Globus pallidus (tissue), 1 donor: ENCODE data around the gene PROB1.
A peak's percentile ranks its signal among the peaks of the same experiment; 100 is the strongest.
"Not testable (repeated sequence)": the region's sequence is repeated elsewhere in the genome, so short reads cannot be mapped to it uniquely, and the experiment has no call there.

Experiments
- DNase-seq: peaks from one replicate; pipeline ENCODE4 v3.0.0-alpha.2; 2015; ENCODE audit warnings: low spot score

Gene PROB1

DNA sequence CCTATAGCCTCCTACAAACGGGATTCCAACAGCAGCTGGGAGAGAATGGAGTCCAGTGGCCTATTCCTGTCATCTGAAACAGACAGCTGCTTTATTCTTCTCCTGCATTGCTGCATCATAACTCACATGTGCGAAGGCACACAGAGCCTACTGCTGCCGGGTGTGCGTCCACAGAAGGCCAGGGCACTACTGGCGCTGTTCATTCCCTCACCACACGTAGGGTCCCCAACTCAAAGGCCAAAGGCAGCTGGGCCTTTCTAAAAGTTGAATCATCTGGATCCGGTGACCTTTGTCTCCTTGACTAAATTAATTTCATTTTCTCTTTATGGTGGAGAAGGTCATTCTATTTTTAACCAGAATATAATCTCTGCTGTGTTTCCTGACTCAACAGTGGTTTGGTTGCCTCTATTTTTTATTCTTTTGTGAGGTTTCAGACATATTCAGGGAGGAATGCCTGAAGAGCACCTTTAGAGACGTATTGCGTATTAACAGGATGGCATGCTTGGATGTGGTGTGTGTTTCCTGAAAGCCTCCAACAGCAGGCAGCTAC is 19.8 kb upstream of the PROB1 start:
- peak; percentile 74 for DNase-seq

DNA sequence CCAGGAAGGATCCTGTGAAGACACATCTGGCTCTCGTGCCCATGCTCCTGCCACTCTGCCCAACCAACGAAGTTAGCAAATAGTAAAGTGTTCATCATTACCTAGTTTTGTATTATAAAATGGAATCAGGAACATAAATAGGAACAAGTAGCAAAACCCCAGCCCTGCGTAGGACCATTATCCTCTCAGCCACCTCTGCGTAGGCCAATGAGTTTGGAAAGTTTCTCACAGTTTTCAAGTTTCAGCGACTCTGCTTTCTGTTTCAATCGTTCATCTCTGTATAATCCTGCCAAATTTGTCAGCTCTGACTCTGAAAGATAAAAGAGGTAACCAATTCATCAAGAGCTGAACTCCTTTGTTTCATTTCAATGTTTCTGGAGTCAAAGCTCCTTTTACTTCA is 19.1 kb upstream of the PROB1 start:
- no peak for DNase-seq

DNA sequence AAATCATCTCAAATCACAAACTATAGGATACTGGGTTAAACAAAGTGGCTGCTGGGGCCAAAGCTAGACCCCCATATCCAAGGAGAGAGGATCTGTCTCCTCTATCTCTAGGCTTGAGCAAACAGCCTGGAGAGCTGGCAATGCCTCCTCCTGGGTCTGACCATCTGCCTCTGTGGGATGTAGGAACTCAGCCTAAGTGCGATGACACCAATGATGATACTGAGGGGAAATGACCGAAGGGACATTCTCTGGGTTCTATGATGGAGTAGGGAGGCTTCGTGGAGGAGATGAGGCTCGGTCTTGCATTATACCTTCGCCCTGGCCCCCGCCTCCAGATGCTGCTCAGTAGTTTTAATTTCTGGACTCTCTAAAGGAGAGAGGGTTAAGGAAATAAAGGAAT is 18.2 kb upstream of the PROB1 start:
- no peak for DNase-seq

DNA sequence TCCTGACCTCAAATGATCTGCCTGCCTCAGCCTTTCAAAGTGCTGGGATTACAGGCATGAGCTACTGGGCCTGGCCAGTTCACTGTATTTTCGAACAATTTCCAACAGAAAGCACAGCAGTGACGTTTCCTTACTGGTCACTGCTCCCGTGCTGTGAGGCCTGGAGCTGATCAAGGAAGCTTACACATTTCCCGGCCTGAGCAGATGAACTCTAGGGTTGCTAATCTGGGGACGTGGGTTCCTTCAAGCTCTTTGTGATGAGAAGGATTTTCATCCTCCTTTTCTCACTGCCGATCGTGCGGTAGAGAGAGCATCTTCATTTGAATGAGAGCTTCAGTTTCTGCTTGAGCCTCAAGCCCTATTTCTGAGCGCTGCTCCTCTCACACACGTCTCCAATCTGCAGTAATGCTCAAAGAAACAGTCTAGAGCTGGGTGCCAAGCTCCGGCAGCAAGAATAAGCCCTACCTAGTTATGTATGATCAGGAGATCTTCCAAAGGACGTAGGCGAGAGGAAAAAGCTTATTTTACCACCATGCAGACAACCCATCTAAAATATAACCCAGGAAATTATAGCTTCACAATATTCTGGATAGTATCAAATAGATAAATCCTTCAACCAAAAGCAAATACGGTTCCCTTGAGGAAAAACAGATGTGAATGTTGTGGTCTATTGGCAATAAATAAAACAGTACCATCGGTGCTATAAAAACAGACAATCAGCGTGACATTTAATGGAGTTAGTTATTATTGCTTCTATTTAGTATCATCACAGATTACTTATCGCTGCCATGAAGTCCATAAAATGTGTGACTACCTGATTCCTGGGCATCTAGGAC is 16.3 kb upstream of the PROB1 start:
- no peak for DNase-seq

DNA sequence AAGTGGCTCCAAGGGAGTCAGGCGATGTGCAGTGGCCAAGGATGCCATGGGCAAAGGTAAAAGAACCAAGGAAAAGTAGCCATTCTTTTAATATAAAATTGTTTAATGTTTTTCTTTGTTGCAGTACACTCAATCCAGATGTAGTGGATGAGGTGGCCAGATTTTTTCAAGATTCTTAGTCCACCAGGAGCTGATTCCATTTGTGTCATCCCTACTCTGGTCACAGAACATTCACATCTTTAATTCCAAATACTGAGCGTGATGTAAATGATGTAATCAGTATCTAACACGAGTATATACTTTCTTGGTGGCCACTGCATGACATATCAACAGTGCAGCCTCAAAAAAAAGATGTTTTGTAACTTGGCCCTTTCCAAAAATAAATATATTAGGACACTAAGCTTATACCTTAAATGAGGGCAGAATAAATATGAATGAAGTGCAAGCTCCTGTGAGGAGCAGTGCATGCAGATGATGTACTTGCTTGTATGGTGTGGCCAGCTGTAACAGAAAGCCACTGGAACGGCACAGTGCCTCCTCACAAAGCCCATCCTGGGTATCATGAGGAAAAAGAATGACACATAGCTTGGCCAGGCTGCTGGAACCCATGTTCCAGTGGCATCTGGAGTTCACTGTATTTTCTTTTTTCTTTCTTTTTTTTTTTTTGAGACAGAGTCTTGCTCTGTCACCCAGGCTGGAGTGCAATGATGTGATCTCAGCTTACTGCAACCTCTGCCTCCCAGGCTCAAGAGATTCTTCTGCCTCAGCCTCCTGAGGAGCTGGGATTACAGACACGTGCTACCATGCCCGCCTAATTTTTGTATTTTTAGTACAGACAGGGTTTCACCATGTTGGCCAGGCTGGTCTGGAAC is 15.5 kb upstream of the PROB1 start:
- no peak for DNase-seq

DNA sequence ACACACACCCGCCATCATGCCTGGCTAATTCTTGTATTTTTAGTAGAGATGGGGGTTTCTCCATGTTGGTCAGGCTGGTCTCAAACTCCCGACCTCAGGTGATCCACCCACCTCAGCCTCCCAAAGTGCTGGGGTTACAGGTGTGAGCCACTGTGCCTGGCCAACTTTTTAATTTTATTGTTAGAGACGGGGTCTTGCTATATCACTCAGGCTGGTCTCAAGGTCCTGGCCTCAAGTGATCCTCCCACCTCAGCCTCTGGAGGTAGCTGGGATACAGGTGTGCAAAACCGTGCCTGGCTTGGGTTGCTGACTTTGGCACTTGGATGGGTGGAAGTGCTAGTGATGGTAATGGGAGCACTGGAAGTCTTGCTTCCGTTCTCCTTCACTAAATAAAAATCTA is 14.2 kb upstream of the PROB1 start:
- not testable (repeated sequence) for DNase-seq

DNA sequence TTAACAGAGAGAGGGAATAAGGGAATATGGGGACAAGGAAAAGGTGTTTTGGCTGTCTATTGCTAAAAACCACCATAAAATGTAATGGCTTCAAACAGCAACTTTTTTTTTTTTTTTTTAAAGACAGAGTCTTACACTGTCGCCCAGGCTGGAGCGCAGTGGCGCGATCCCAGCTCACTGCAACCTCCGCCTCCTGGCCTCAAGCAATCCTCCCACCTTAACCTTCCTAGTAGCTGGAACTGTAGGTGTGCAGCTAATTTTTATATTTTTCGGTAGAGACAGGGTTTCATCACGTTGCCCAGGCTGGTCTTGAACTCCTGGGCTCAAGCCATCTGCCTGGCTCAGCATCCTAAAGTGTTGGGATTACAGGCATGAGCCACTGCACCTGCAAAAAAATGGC is 13.3 kb upstream of the PROB1 start:
- no peak for DNase-seq

DNA sequence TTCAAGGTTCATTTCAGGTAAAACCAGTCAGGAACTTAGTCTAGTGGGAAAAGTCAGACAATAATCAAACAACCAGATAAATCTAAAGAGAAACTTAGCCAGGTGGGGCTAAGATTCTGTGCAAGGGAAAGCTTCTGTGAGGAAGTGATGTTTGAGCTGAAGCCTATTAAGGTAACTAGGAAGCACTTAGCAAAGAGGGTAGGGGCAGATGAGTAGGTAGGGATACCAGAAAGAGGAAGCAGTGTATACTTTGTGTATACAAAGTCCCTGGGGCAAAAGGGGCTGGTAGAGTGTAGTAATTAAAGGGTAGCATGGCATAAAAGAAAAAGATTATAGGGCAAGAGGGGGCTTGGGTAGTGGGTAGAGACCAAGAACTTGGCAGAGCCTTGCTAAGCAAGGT is 12.6 kb upstream of the PROB1 start:
- no peak for DNase-seq

DNA sequence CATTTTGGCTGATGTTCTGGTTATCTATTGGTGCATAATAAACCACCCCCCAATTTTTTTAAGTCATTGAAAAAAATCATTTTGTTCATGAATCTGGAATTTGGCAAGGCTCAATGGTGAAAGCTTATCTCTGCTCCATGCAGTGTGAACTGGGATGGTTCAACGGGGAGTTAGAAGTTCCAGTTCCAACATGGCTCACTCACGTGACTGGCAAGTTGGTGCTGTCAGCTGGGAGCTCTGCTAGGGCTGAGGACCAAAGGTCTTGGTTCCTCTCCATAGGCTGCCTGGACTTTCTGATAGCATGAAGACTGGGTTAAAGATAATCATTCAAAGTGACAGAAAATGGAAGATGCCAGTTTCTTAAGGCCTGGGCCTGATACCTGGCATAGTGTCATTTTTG is 12.1 kb upstream of the PROB1 start:
- DNase-seq: no peak

DNA sequence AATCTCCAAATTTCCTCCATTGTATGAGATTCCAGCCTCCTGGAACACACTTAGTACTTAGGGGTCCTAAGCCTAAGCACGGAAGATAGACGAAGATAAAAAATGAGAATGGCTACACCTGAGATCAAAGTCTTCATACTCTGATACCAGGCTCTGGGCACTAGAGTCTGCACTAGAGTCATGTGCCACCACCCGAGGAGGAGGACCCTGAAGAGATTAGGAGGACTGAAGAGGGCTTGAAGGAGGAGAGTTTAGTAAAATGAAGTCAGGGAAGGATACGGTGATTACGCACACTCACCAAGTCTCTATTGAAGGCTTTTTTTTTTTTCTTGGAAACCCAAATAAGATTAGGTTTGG is 9.6 kb upstream of the PROB1 start:
- DNase-seq: no peak

DNA sequence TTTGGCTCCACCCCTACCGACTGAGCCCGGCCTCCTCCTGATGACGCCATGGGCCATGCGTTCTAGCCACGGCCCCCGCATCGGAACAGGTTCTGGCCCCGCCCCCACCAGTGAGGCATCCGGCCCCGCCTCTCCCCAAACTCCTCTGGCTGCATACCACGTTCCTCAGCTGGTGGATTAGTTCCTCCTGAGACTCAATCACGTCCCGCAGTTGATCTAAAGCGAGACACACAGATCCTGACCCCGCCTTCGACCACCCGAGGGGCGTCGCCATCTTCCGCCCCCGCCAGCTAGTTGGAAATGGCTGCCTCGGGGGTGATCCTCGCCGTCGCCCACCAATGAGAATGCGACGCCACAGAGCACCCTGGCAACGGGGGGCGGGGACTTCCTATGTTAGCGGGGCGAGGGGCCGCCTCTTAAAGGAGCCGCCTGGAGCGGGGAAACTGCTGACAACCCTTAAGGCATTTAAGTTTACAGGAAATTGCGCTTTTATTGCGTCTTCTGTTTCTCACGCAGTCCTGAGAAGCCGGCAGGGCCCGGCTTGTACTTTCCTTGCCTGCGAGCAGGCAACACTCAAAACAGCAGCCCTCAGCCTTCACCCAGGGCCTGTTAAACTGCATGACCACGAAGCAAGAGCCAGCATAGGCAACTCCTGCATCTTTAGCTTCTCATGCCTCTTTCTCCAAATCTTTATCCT is 9.0 kb upstream of the PROB1 start, which contains the start of gene SPATA24:
SPATA24 (minus strand) TSS at position 303 of the 697 bp plus-strand sequence; CDS start at position 274, 29 bp downstream.
- peak; percentile 98 for DNase-seq

DNA sequence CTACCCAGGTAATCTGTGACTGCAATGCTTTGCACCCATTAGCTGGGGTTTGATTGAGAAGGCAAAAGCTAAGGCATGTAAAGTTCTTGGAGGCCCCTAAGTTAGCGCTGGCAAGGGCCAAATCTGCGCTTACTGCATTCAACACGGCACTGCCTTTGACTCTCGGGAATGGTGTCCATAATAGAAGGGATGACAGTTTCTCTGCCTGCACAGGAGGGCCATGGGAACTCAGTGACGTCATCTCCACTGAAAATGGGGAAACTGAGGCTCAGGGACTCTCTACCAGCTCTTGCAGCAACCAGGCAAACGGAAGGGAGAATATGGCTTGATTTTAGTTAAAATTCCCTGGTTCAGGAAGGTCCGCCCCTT is 8.5 kb upstream of the PROB1 start:
- DNase-seq: no peak

DNA sequence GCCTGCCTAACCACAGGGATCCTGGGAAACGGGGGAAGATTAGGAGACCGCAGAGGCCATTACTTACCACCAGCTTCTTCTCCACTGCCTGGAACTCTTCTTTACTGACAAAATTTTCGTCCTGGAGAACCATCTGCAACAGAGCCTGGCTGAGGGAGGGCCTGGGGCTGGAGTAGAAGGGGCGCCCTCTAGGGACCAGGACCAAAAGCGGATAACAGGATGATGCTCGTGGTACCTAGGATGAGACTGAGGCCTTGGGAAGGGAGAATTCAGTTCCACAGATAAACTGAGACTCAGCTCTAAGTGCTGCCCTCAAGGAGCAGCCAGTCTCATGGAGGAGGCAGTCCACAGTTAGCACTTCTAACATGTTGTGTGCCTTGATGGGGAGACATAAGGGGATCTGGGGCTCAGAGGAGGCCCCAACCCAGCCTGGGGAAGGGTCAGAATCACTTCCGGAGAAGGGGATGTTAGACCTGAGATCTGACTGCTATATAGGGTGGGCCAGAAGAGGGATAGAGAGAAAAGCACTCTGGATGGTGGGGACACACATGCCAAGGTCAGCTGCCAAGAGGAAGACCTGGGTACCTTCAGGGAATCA is 7.8 kb upstream of the PROB1 start:
- no peak for DNase-seq

DNA sequence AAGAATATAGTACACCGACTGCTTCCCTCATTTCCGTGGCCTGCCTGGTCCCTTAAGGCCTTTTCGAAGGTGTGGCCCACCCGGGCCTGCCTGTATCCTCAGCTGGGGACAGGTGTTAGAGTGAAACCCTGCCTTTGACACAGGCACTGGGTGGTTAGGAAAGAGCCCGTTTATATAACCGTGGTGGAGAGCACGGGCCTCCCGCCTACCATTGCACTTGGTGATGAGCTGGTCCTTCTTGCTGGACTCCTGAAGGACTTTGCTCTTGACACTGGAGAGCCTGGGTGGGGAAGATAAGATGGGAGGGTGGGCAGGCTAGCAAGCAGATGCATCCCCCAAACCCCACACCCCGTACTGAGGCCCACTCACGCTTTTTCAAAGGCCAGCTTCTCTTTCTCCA is 6.6 kb upstream of the PROB1 start:
- DNase-seq: no peak

DNA sequence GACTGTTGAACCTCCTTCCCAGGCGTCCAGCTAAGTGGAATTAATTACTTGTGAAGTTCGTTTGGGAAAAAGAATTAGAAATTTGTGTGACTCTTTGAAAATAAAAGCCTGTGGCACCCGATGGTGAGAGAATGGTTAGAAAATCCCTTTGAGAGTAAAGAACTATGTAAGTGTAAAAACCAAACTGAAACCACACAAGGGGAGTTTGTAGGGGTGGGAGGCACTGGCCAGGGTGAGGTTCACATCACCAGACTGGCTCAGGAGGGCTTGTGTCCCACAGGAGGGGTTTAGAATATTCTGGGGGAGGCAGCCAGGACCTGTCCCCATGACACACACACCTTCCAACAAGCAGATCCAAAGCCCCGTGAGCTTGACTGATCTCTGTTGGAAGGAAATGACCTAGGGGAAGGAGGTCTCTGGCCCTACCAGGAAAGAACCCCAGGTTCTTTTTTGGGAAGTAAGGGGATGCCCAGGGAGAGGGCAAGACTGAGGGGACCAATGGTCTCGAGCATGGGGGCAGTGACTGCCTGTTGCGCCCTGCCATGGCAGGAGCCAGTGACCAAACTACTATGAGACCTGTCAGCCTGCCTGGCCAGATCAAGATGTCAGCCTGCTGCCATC is 4.7 kb upstream of the PROB1 start:
- DNase-seq: no peak

DNA sequence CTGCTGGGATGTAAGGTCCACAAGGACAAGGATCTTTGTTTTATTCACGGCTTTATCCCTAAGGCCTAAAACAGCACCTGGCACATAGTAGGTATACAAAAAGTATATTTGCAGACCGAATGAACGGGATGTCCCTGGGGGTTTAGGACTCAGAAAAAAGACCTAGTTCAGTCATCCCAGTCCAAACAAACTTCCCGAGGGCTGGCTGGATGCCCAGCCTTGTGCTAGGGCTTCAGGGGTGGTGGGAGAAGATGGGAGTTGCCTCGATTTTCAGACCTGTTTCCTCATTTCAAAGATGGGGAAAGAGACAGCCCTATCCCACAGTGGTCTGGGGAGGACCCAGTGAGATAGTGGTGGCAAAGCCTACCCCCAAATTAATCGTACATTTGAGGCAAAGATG is 3.0 kb upstream of the PROB1 start:
- no peak for DNase-seq

DNA sequence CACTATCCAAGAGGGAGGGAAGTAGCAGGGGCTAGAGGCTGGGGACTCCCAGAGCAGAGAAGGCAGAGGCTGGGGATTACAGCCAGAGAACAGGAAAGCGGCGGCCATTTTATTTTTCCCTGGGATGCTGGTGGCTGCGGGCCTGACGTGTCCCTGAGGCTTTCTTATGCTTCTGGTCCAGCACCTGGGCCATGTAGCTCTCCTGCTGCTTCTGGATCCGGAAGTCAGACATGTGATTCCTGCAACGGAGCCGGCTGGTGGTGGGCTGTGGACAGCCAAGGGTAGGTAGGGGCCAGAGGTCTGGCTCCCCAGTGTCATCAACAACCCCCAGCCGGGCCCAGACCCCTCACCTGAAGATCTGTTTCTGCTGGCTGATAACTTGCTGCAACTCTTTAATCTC is 1.8 kb upstream of the PROB1 start:
- no peak for DNase-seq

DNA sequence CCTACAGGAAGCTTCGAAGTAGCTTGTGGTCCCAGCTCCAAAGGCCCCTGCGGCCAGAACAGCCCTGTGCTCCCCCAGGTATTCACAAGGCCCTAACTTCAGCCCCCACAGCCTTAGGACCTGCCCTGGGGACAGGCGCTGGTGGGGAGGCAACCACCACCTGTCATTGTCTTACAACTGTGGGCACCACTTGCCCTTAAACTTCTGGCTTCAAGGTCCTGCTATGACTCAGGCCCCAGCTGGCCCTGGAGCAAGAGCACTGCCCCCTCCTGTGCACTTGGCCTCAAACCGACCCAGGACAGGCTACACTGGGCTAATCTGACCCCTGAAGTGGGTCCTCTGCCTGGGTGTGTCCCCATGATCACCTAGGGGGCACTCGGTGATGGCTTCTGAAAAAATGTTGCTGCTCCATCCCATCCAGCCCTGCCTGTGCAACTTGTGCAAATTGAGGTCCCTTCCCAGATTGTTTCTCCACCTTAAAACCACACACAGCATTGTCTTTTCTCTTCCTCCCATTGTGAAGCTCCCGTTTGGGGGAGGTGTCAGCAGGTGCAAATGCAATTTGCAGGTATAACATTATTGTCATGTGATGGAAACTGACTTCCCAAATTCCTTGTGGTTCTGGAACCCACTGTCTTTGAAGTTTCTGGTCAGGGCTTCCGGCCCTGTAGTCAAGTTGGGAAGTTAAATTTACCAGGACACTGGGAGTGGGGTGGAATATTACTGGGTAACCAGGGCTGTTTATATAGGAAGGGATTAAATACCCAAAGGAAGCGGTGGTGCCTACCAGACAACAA is 1.1 kb upstream of the PROB1 start:
- DNase-seq: no peak

DNA sequence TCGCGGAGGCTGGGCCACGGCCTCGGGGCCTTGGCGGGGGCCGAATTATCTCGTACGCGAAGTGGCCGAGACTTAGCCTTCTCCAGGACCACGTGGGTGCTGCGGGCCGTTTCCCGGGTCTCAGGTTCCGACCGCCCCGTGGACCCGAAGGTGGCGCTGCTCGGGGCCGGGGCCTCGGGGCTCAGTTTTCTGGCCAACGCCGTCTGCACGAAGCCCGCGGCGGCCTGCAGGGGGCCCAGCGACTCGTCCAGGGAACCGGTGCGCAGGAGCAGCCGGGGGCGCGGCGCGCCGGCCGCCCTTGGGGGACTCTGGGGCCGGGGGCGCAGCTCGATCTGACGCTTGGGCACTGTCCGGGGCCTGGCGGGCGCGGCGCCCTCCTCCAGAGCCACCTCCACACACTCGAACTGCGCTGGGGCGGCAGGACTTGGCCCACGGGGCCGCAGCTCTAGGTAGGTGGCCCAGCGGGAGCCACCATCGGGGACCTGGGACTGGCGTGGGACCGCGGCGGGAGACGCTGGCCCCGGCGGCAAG is 716 bp downstream of the PROB1 start:
- no peak for DNase-seq

DNA sequence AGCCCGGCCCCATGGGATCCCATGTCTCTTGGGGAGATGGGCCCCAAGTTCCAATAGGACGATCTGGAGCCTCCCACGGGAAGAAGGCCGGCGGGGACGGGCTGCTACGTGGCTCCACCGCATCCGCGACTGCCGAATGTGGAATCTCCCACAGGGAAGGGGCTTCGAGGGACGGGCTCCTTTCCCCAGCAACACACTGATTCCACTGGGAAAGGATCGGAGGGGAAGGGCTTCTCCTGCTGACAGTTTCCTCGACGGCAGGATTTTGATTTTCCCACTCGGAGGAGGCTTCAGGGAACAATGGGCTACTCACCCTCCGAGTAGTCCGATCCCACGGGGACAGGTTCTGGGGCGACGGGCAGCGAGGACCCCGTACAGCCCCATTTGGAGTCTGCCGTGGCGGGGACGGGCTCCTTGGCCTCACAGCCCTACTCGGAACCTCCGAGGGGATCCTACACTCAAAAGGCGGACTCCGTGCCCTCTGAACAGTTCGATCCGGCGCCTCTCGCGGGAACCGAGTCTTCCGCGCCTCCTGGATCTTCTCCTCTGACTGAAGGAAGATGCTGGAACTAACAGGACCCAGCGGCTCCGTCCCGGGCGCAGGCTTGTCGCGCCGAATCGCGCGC is 1.3 kb downstream of the PROB1 start:
- DNase-seq: no peak
